BLaER1 (cell line): Measurements from ENCODE around the gene NCDN.

Experiments
- H3K27ac ChIP-seq: shearing (Covaris generic); formaldehyde crosslinking; 2 replicates; pipeline ENCODE4 v1.8.1; 2022
- H3K27me3 ChIP-seq: shearing (Covaris generic); formaldehyde crosslinking; 2 replicates; pipeline ENCODE4 v1.8.1; 2022
- H3K36me3 ChIP-seq: shearing (Covaris generic); formaldehyde crosslinking; 2 replicates; pipeline ENCODE4 v1.8.1; 2022
- H3K4me1 ChIP-seq: shearing (Covaris generic); formaldehyde crosslinking; 2 replicates; pipeline ENCODE4 v1.8.1; 2022
- H3K4me2 ChIP-seq: shearing (Covaris generic); formaldehyde crosslinking; 2 replicates; pipeline ENCODE4 v1.8.1; 2022
- H3K4me3 ChIP-seq: shearing (Covaris generic); formaldehyde crosslinking; 2 replicates; pipeline ENCODE4 v1.8.1; 2022
- H3K9ac ChIP-seq: shearing (Covaris generic); formaldehyde crosslinking; 2 replicates; pipeline ENCODE4 v1.8.1; 2022
- H3K9me3 ChIP-seq: shearing (Covaris generic); formaldehyde crosslinking; 2 replicates; pipeline ENCODE4 v1.8.1; 2022
- H4K20me1 ChIP-seq: shearing (Covaris generic); formaldehyde crosslinking; 2 replicates; pipeline ENCODE4 v1.8.1; 2022
- Cebpa-rat ChIP-seq: shearing (Covaris generic); IDR thresholded peaks from 2 replicates; pipeline ENCODE4 v1.8.1; 2022

NCDN gene

GRCh38 chr1:35560256-35561225, 2.9 kb downstream of the NCDN start:
- H3K4me2 ChIP-seq = no peak overlapping the region
- peaks cover 43% of the 10 kb centered on the region for H4K20me1 ChIP-seq
- H3K4me3 ChIP-seq = no peak overlapping the region
- H3K9me3 ChIP-seq = no peaks in the 10 kb centered on the region
- no peak overlapping the region for H3K9ac ChIP-seq
- TF ChIP-seq Cebpa-rat = no peak
- H3K4me1 ChIP-seq = peaks cover 56% of the 10 kb centered on the region
- H3K27ac ChIP-seq = no peak overlapping the region
- H3K36me3 ChIP-seq = peaks cover 47% of the 10 kb centered on the region
- H3K27me3 ChIP-seq = no peaks in the 10 kb centered on the region

DNA sequence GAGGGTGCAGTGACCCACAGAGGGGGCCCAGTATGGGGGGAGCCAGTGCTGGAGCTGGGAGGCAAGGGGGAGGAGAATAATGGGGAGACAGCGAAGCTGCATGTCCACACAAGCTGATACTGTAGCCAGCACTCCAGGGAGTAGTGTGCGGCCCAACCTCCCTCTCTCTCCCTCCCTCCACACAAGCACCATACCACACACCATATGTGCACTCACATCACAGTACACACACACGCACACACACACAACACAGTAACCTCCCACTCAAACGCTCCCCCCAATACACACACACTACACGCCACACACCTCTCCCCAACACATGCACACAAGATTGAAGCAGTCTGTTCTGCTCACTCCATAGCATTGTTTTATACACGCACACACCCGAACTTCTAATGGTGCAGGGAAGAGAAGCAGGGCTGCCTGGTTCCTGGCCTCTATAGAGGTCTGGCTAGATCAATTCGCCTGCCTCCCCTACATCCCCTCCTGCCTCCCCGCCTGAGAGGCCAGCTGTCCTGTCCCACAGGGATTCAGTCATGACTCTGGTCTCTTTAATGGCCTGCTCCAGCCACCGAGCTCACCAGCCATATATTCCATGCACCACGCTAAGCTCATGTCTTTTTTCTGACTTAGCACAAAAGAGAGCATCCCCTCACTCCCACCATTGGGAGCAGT, 3.8 kb downstream of the NCDN start:
- Histone ChIP-seq H3K4me3 (no peak overlapping the region), H3K9ac (no peak overlapping the region), H3K27me3 (no peaks in the 10 kb centered on the region), H3K4me2 (peak overlapping the region; percentile 5; the same call in 1 of the 2 replicates), H3K36me3 (peaks cover 53% of the 10 kb centered on the region), H3K4me1 (peaks cover 47% of the 10 kb centered on the region), H4K20me1 (peaks cover 36% of the 10 kb centered on the region), H3K27ac (no peak overlapping the region), H3K9me3 (no peaks in the 10 kb centered on the region)
- TF ChIP-seq Cebpa-rat = no peak

GRCh38 chr1:35561972-35562680, 4.5 kb downstream of the NCDN start:
- Histone ChIP-seq H3K9me3 (no peaks in the 10 kb centered on the region), H3K27ac (peak overlapping the region; percentile 56; the same call in 1 of the 2 replicates), H3K27me3 (no peaks in the 10 kb centered on the region), H4K20me1 (peaks cover 36% of the 10 kb centered on the region), H3K4me1 (peaks cover 44% of the 10 kb centered on the region), H3K4me2 (peak overlapping the region; percentile 63; the same call in 1 of the 2 replicates), H3K36me3 (peaks cover 58% of the 10 kb centered on the region), H3K9ac (peak overlapping the region; percentile 48), H3K4me3 (no peak overlapping the region)
- TF ChIP-seq Cebpa-rat = no peak

DNA sequence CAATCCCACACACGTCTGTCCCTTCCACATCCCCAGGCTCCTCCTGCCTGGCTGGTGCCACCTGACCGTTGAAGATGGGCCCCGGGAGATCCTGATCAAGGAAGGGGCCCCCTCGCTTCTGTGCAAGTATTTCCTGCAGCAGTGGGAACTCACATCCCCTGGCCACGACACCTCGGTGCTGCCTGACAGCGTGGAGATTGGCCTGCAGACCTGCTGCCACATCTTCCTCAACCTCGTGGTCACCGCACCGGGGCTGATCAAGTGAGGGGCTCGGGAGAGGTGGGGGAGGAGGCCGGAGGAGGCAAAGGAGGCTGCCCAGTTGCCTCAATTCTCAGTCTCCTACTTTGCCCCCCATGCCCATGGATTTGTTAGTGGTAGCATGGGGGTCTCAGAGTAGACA, 5.6 kb downstream of the NCDN start:
- Histone ChIP-seq H3K4me1 (peaks cover 41% of the 10 kb centered on the region), H4K20me1 (peaks cover 36% of the 10 kb centered on the region), H3K27me3 (no peaks in the 10 kb centered on the region), H3K36me3 (peaks cover 58% of the 10 kb centered on the region), H3K4me3 (no peak overlapping the region), H3K9ac (peak overlapping the region; percentile 48), H3K9me3 (no peaks in the 10 kb centered on the region), H3K4me2 (peak overlapping the region; percentile 63), H3K27ac (peak overlapping the region; percentile 56; the same call in 1 of the 2 replicates)
- no peak for TF ChIP-seq Cebpa-rat

- no peak for TF ChIP-seq Cebpa-rat
- no peaks in the 10 kb centered on the region for H3K9me3 ChIP-seq
- peaks cover 58% of the 10 kb centered on the region for H3K36me3 ChIP-seq
- H3K4me2 ChIP-seq = no peak overlapping the region; the same call in 1 of the 2 replicates
- no peaks in the 10 kb centered on the region for H3K27me3 ChIP-seq
- H4K20me1 ChIP-seq = peaks cover 36% of the 10 kb centered on the region
- no peak overlapping the region for H3K4me3 ChIP-seq
- 0 out of 2 replicates have a peak overlapping the region, but pooled peaks have one; percentile 56 for H3K27ac ChIP-seq
- H3K9ac ChIP-seq = no peak overlapping the region
- peaks cover 30% of the 10 kb centered on the region for H3K4me1 ChIP-seq
Observed at GRCh38 chr1:35564037-35564883, 6.7 kb downstream of the NCDN start.

DNA sequence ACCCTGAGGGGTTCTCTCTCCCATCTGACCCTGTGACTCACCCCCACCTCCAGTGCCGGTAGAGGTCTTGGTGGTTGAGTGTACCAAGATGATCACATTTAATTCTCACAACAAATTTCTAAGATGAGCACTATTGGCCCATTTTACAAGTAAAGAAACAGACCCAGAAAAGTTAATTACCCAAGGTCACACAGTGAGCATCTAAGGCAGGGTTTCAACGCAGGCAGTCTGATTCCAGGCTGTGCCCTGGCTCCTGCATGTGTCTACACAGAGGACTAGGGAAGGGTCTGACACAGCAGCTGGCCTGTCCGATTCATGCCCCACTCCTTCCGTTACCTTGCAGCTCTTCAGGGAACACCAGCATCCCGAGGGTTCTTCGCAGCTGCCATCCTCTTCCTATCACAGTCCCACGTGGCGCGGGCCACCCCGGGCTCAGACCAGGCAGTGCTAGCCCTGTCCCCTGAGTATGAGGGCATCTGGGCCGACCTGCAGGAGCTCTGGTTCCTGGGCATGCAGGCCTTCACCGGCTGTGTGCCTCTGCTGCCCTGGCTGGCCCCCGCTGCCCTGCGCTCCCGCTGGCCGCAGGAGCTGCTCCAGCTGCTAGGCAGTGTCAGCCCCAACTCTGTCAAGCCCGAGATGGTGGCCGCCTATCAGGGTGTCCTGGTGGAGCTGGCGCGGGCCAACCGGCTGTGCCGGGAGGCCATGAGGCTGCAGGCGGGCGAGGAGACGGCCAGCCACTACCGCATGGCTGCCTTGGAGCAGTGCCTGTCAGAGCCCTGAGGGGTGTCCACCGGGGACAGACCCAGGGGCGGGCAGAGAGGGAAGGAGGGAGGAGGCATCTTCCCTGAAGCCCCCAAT, 7.5 kb downstream of the NCDN start:
- Histone ChIP-seq H3K36me3 (peaks cover 57% of the 10 kb centered on the region), H4K20me1 (peaks cover 28% of the 10 kb centered on the region)

GRCh38 chr1:35565742-35566133, 8.1 kb downstream of the NCDN start:
- H3K27me3 ChIP-seq = peaks cover 4% of the 10 kb centered on the region; the same call in 1 of the 2 replicates
- H4K20me1 ChIP-seq = peaks cover 22% of the 10 kb centered on the region
- no peak for TF ChIP-seq Cebpa-rat
- peaks cover 25% of the 10 kb centered on the region for H3K4me1 ChIP-seq
- H3K9ac ChIP-seq = no peak overlapping the region
- no peaks in the 10 kb centered on the region for H3K9me3 ChIP-seq
- H3K4me3 ChIP-seq = no peak overlapping the region
- peaks cover 51% of the 10 kb centered on the region for H3K36me3 ChIP-seq
- no peak overlapping the region for H3K4me2 ChIP-seq
- no peak overlapping the region for H3K27ac ChIP-seq

More for the DNA sequence above, 7.5 kb downstream of the NCDN start:
- Histone ChIP-seq H3K4me2 (no peak overlapping the region), H3K27me3 (no peaks in the 10 kb centered on the region), H3K9me3 (no peaks in the 10 kb centered on the region), H3K9ac (no peak overlapping the region), H3K27ac (no peak overlapping the region), H3K4me1 (peaks cover 23% of the 10 kb centered on the region), H3K4me3 (no peak overlapping the region)
- TF ChIP-seq Cebpa-rat = no peak

- H3K9me3 ChIP-seq = no peaks in the 10 kb centered on the region
- peaks cover 30% of the 10 kb centered on the region for H3K36me3 ChIP-seq
- peaks cover 8% of the 10 kb centered on the region; the same call in 1 of the 2 replicates for H4K20me1 ChIP-seq
- peaks cover 25% of the 10 kb centered on the region for H3K4me1 ChIP-seq
- H3K4me3 ChIP-seq = no peak overlapping the region
- H3K9ac ChIP-seq = 0 out of 2 replicates have a peak overlapping the region, but pooled peaks have one; percentile 10
- no peak overlapping the region for H3K4me2 ChIP-seq
- TF ChIP-seq Cebpa-rat = no peak
- H3K27ac ChIP-seq = no peak overlapping the region
- H3K27me3 ChIP-seq = peaks cover 27% of the 10 kb centered on the region
Observed at GRCh38 chr1:35567947-35568558, 10.5 kb downstream of the NCDN start.
